Measurements from ENCODE around the gene MICALL2.

Gene MICALL2

DNA sequence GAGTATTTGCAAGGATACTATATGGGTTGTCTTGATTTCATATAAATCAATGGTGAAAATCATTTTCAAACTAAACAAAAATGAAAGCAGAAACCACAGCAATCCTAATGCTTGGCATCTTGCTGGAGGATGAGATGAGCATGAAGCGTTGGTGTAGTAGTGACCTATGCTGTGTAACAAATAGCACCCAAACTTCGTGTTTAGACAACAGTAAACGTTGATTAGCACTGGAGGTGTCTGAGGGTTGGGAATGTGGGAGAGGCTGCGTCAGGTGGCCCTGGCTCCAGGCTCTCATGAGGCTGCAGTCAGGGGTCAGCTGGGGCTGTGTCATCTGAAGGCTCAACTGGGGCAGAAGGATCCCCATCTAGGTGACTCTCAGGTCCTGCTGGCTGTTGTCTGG lies 67.8 kb downstream of the MICALL2 start:
- Mint-ChIP-seq H3K36me3 (ENCODE audit: insufficient read depth) (peaks cover 2% of the 10 kb centered on the region), H3K4me3 (no peak overlapping the region), H3K9me3 (no peaks in the 10 kb centered on the region), H3K27ac (ENCODE audit: low read depth) (no peak overlapping the region), H3K27me3 (peaks cover 61% of the 10 kb centered on the region), H3K4me1 (no peaks in the 10 kb centered on the region)
- ATAC-seq (replicated peaks; ENCODE audit: extremely low read depth, poor library complexity, severe bottlenecking) (no peak), DNase-seq (ENCODE audit: low spot score in 2 of 2) (no peak)

DNA sequence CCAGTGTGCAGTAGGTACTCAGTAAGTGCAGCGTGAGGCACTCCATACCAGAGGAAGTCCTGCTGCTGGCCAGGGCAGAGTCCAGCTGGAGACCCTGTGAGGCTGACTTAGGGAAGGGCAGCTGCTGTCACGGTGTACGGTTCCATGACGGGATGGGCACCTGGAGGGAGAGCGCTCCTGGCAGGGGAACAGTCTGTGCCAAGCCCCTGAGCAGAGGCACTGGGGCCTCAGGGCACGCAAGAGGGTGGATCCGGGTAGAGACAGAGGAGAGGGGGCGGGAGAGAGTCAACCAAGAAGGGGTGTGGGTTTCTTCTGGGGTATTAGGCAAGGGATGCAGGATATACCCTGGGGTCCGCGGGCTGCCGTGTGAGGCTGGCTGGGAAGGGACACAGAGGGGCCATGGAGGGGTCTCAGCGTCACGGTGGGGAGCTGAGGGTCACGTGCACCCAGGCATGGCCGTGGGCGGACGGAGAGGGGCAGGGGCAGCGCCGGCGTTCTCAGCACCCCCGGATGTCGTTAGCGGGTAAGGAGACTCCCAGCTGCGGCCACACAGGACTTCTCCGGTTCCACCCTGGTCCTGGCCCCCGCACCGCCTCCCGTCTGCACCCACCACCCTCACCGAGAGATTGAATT lies 70.5 kb downstream of the MICALL2 start:
- Mint-ChIP-seq H3K4me1 (no peaks in the 10 kb centered on the region), H3K27me3 (peaks cover 58% of the 10 kb centered on the region), H3K9me3 (no peaks in the 10 kb centered on the region), H3K4me3 (no peak overlapping the region), H3K36me3 (ENCODE audit: insufficient read depth) (peaks cover 2% of the 10 kb centered on the region), H3K27ac (ENCODE audit: low read depth) (no peak overlapping the region)
- no peak for DNase-seq (ENCODE audit: low spot score in 2 of 2)
- no peak for ATAC-seq (replicated peaks; ENCODE audit: extremely low read depth, poor library complexity, severe bottlenecking)

DNA sequence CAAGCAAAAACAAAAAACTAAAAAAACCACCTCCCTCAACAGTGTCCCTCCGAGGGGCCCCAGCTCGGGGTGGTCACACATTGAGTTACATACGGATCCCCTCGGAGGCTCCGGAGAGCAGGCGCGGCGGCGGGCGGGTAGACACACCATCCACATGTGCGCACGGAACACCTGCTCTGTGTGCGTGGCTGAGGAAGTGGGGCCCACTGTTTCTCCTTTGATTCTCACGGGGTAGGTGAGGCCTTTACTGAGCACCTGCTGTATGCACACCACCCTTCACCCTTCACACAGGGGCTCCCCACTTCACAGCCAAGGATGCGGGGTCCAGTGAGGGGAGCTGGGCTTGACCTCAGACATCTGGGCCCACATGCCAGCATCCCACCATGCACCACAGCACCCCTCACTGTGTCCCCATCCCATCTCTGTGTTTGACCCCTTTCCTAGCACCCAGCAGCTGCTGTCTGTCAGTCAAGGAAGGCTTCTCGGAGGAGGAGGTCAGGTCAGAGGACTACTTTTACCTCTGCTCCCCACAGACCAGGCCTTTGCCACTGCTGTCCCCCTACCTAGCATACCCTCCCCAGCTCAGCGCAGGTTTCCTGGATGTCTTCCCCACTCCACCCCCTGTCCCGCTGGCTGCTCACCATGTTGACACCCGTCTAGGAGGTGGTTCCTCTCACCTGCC lies 71.1 kb downstream of the MICALL2 start:
- H3K4me3 Mint-ChIP-seq = no peak overlapping the region
- H3K9me3 Mint-ChIP-seq = no peaks in the 10 kb centered on the region
- H3K4me1 Mint-ChIP-seq = no peaks in the 10 kb centered on the region
- H3K36me3 Mint-ChIP-seq (ENCODE audit: insufficient read depth) = peaks cover 2% of the 10 kb centered on the region
- H3K27ac Mint-ChIP-seq (ENCODE audit: low read depth) = no peak overlapping the region
- DNase-seq (ENCODE audit: low spot score in 2 of 2) (no peak), ATAC-seq (replicated peaks; ENCODE audit: extremely low read depth, poor library complexity, severe bottlenecking) (no peak)
- H3K27me3 Mint-ChIP-seq = peaks cover 54% of the 10 kb centered on the region

GRCh38 chr7:1387261-1387660 lies 72.0 kb downstream of the MICALL2 start:
- DNase-seq (ENCODE audit: low spot score in 2 of 2) (no peak), ATAC-seq (replicated peaks; ENCODE audit: extremely low read depth, poor library complexity, severe bottlenecking) (no peak)
- Mint-ChIP-seq H3K36me3 (ENCODE audit: insufficient read depth) (peaks cover 2% of the 10 kb centered on the region), H3K9me3 (no peaks in the 10 kb centered on the region), H3K4me3 (no peak overlapping the region), H3K27ac (ENCODE audit: low read depth) (no peak overlapping the region), H3K27me3 (peaks cover 45% of the 10 kb centered on the region), H3K4me1 (no peaks in the 10 kb centered on the region)

GRCh38 chr7:1386623-1387220 lies 72.5 kb downstream of the MICALL2 start:
- Mint-ChIP-seq H3K9me3 (no peaks in the 10 kb centered on the region), H3K4me1 (no peaks in the 10 kb centered on the region), H3K36me3 (ENCODE audit: insufficient read depth) (no peaks in the 10 kb centered on the region), H3K27me3 (peaks cover 39% of the 10 kb centered on the region), H3K27ac (ENCODE audit: low read depth) (no peak overlapping the region), H3K4me3 (no peak overlapping the region)
- no peak for ATAC-seq (replicated peaks; ENCODE audit: extremely low read depth, poor library complexity, severe bottlenecking)
- DNase-seq (ENCODE audit: low spot score in 2 of 2) = no peak

DNA sequence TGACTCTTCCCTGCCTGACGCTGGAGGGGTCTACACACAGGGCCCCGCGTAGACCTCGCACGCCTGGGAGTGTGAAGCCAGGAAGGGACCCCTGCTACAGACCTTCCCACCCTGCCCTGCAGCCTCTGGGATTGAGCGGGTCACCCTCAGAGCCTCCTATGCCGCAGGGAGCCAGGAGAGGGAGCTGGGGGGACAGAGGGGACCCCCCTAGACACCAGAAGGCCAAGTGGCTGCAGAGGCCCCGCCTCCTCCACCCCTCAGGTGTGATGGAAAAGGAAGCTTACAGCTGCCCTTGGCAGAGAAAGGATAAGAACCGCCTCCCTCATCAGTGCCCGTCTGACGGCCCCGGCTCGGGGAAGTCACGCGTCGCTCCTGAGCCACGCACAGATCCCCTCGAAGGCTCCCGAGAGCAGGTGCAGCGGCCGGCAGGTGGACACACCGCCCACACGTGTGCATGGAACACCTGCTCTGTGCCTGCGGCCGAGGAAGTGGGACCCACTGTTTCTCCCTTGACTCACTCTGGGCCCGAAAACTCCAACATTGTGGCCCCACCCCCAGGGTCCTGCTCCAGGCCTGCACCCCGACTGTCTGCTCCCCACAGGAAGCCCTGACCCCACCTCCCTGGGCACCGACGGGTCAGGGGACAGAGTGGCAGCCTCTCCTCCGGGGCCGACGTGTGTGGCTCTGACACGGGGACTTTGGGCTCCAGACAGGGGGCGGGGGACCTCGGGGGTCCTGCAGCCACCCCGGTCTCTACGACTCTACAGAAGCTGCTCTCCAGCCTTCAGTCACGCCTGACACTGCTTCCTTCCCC lies 73.3 kb downstream of the MICALL2 start:
- H3K36me3 Mint-ChIP-seq (ENCODE audit: insufficient read depth) = no peaks in the 10 kb centered on the region
- ATAC-seq (replicated peaks; ENCODE audit: extremely low read depth, poor library complexity, severe bottlenecking) (no peak), DNase-seq (ENCODE audit: low spot score in 2 of 2) (no peak)
- no peak overlapping the region for H3K4me3 Mint-ChIP-seq
- H3K27ac Mint-ChIP-seq (ENCODE audit: low read depth) = no peak overlapping the region
- no peaks in the 10 kb centered on the region for H3K9me3 Mint-ChIP-seq
- no peaks in the 10 kb centered on the region for H3K4me1 Mint-ChIP-seq
- H3K27me3 Mint-ChIP-seq = peaks cover 33% of the 10 kb centered on the region

DNA sequence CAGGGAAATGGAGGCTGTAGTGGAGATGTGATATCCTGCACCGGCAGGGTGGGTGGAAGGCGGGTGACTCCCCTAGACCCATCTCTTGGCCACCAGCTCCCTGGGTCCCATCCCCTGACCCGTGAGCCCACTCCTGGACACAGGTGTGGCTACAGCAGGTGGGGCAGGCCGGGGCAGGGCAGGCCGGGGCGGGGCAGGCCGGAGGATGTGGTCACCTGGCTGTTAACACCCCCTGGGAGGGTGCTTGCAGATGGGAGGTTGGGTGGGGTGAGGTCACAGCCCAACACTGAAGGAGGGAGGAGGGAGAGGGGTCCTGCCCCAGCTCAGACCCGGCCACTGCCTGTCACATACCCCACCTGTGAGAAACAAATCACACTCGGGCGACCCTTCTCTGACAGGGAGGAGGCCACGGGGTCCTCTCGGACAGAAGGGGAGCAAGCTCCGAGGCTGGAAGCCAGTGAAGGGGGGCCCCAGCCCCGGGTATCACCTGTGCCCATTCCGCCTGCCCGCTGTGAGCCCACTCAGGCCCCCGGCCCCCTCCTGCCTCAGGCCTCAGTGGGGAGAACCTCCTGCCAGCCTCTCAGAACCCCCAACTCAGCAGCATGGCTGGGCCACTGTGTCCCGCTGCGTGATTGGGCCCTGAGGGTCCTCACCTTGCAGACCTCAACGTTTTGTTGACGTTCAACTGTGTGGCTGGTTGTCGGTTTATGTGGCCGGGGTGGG lies 74.0 kb downstream of the MICALL2 start:
- DNase-seq (ENCODE audit: low spot score in 2 of 2) (no peak), ATAC-seq (replicated peaks; ENCODE audit: extremely low read depth, poor library complexity, severe bottlenecking) (no peak)
- Mint-ChIP-seq H3K27ac (ENCODE audit: low read depth) (no peak overlapping the region), H3K9me3 (no peaks in the 10 kb centered on the region), H3K4me3 (no peak overlapping the region), H3K27me3 (peaks cover 25% of the 10 kb centered on the region), H3K4me1 (no peaks in the 10 kb centered on the region), H3K36me3 (ENCODE audit: insufficient read depth) (no peaks in the 10 kb centered on the region)

All from central memory CD8-positive, alpha-beta T cell (primary cell).